Left ventricle myocardium inferior (tissue), 1 donor: ENCODE measurements around the gene TRIM61. TPM values are rescaled to one million over a fixed set of nuclear protein-coding genes. Genes with fewer than 3 reads are reported as not detected.
"Not testable (repeated sequence)": the region's sequence is repeated elsewhere in the genome, so short reads cannot be mapped to it uniquely, and the experiment has no call there.

Source experiments
- DNase-seq: peaks from one replicate; pipeline ENCODE4 v3.0.0-alpha.2; 2020
- H3K27ac ChIP-seq: fragments of 200-600 bp; replicated peaks from 2 replicates; pipeline ENCODE4 v1.8.0; 2021
- H3K27me3 ChIP-seq: fragments of 200-600 bp; 2 replicates; pipeline ENCODE4 v1.8.0; 2021; ENCODE audit warnings: low read depth
- H3K36me3 ChIP-seq: fragments of 200-600 bp; 2 replicates; pipeline ENCODE4 v1.8.0; 2021
- H3K4me1 ChIP-seq: fragments of 200-600 bp; 2 replicates; pipeline ENCODE4 v1.8.0; 2021
- H3K4me3 ChIP-seq: fragments of 200-600 bp; 2 replicates; pipeline ENCODE4 v1.8.0; 2021; ENCODE audit warnings: mild to moderate bottlenecking, moderate library complexity
- H3K9me3 ChIP-seq: fragments of 200-600 bp; replicated peaks from 2 replicates; pipeline ENCODE4 v1.8.0; 2021
- intact Hi-C: fragments of 100-400 bp; cut with micrococcal nuclease; formaldehyde crosslinking; loops from one replicate; pipeline ENCODE4 v1.11.0; 2022
- total RNA-seq: library from RNA; stranded (reverse); fragmentation: NEBNext Ultra II Directional; extraction: Animal tissue kit (Norgen Biotek cat#: 25700); gene quantifications from one replicate; pipeline ENCODE4 v1.2.1, GENCODE V29; 2021
- TF ChIP-seq, protein P1 (sequence below): fragments of 200-600 bp; IDR thresholded peaks from 2 replicates; pipeline ENCODE4 v1.8.0; 2021; ENCODE audit warnings: antibody characterized with exemption, mild to moderate bottlenecking, borderline replicate concordance
- donor health status: DM: no; HTN: yes; CAD: no; lungs with severe emphysema.

TRIM61 gene
- total RNA-seq, 1 donor from 2014 or later = 2.3 TPM

DNA sequence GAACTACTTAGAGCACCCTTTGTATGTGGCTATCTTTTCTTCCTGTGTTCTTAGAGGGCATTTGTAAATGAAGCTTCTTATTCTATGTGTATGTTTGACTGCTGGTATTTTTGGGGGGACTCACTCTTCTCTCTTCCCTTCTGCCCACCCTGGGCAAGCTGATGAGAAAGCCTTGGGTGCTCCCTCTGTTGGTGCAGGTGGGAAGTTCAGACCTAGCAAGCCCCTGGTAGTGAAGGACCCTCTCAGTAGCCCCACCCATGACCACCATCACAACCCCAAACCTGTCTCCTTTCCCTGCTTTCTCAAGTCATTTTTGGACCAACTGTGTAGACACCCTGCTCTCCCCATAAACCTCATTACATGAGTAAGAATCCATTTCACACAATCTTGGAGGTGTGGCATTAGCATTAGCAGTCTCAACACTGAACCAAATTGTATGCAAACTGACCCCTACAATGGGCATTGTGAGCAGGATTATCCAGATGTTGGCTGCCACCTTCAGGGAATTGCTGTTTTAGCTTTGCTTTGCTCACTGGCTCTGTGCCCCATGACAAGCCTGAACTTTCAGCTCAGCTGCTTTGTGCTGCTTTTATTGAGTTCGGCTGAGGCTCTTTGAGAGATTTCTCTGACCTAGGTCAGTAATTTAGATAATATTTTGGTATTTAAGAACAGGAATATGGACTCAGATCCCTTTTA is 27.9 kb downstream of the TRIM61 start:
- TF ChIP-seq, protein P1, sequence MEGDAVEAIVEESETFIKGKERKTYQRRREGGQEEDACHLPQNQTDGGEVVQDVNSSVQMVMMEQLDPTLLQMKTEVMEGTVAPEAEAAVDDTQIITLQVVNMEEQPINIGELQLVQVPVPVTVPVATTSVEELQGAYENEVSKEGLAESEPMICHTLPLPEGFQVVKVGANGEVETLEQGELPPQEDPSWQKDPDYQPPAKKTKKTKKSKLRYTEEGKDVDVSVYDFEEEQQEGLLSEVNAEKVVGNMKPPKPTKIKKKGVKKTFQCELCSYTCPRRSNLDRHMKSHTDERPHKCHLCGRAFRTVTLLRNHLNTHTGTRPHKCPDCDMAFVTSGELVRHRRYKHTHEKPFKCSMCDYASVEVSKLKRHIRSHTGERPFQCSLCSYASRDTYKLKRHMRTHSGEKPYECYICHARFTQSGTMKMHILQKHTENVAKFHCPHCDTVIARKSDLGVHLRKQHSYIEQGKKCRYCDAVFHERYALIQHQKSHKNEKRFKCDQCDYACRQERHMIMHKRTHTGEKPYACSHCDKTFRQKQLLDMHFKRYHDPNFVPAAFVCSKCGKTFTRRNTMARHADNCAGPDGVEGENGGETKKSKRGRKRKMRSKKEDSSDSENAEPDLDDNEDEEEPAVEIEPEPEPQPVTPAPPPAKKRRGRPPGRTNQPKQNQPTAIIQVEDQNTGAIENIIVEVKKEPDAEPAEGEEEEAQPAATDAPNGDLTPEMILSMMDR = no peak
- intact Hi-C loops = no loop called here
- H3K4me3 ChIP-seq = no peak overlapping the region
- no peak overlapping the region for H3K27ac ChIP-seq
- H3K4me1 ChIP-seq = no peaks in the 10 kb centered on the region
- H3K9me3 ChIP-seq = no peaks in the 10 kb centered on the region
- DNase-seq = no peak
- H3K27me3 ChIP-seq = peaks cover 85% of the 10 kb centered on the region
- H3K36me3 ChIP-seq = no peaks in the 10 kb centered on the region

DNA sequence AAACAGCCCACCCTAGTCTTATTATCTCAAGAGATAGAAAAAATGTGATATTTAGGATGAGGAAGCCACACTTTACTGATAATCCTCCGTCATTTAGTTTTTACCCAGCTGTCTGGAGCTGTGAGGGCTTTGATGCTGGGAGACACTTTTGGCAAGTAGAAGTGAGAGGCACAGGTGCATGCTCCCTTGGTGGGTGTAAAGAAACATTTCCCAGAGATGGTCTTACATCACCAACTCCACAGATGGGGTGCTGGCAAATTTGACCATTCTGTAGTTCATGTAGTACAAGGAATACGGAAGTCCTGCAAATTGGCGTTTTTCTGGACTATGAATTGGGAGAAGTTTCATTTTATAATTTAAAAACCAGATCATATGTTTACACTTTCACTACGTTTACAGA is 28.5 kb downstream of the TRIM61 start:
- no peak overlapping the region for H3K4me3 ChIP-seq
- H3K4me1 ChIP-seq = no peaks in the 10 kb centered on the region
- H3K9me3 ChIP-seq = no peaks in the 10 kb centered on the region
- no peak for DNase-seq
- TF ChIP-seq, protein P1 = no peak
- intact Hi-C loops = no loop called here
- no peak overlapping the region for H3K27ac ChIP-seq
- peaks cover 87% of the 10 kb centered on the region for H3K27me3 ChIP-seq
- no peaks in the 10 kb centered on the region for H3K36me3 ChIP-seq

DNA sequence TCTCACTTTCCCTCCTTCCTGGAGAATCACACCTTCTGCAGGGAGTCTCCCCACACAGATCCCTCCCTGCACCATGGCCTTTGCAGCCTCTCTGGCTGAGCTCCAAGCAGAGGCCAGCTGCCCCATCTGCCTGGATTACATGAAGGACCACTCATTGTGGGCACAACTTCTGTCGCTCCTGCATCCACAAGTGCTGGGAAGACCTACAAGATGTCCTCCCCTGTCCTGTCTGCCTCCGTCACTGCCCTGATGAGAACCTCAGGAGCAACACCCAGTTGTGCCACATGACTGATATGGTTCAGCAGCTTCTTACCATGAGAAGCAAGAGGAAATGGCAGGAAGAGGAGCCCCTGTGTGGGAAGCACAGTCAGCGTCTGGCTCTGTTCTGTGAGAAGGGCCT is 29.5 kb downstream of the TRIM61 start:
- H3K9me3 ChIP-seq, H3K4me3 ChIP-seq, H3K36me3 ChIP-seq, H3K27ac ChIP-seq, DNase-seq, intact Hi-C loops, H3K4me1 ChIP-seq: not testable (repeated sequence)
- peaks cover 87% of the 10 kb centered on the region for H3K27me3 ChIP-seq

DNA sequence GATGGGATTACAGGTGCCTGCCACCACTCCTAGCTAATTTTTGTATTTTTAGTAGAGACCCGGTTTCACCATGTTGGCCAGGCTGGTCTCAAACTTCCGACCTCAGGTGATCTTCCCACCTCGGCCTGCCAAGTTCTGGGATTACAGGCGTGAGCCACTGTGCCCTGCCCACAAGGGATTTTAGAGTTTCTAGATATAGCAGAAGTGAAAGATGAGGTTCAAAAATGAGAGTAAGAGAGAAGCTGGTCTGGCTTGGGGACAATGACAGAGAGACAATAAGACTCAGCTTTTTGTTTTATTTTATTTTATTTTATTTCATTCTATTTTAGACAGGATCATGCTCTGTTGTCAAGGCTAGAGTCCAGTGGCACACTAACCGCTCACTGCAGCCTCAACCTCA is 30.6 kb downstream of the TRIM61 start:
- Histone ChIP-seq H3K27me3 (peaks cover 85% of the 10 kb centered on the region), H3K4me1 (no peaks in the 10 kb centered on the region), H3K27ac (no peak overlapping the region), H3K36me3 (no peaks in the 10 kb centered on the region), H3K9me3 (no peaks in the 10 kb centered on the region), H3K4me3 (no peak overlapping the region)
- no peak for DNase-seq
- intact Hi-C loops = no loop called here
- TF ChIP-seq, protein P1 = no peak

DNA sequence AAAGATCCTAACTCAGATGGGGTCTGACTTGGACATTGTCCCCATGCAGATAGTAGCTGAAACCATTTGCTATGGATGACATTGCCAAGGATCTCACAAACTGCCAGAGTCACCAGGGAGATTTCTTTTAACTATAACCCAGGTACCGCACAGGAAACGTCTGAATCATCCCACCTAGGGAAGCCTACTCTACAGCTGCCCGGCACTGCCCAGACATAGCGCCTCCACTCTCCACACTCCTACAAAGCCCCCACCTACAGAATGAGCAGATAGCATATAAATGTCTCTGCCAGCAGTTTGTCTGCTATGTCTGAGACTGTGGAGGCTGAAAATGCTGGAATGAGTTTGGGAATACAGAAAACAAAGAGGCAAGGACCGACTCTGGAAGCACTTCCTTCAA is 32.3 kb downstream of the TRIM61 start:
- no peak for DNase-seq
- TF ChIP-seq, protein P1 = no peak
- Histone ChIP-seq H3K27ac (no peak overlapping the region), H3K4me1 (no peaks in the 10 kb centered on the region), H3K36me3 (no peaks in the 10 kb centered on the region), H3K27me3 (peaks cover 88% of the 10 kb centered on the region), H3K4me3 (no peak overlapping the region), H3K9me3 (no peaks in the 10 kb centered on the region)
- intact Hi-C loops = no loop called here

DNA sequence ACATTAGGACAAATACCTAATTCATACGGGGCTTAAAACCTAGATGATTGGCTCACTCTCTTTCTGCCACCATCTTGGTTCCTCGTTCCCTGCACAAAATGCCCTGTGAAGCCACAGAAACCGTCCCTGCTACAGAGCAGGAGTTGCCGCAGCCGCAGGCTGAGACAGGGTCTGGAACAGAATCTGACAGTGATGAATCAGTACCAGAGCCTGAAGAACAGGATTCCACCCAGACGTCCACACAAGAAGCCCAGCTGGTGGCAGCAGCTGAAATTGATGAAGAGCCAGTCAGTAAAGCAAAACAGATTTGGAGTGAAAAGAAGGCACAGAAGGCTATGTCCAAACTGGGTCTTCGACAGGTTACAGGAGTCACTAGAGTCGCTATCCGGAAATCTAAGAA is 34.3 kb downstream of the TRIM61 start:
- no peaks in the 10 kb centered on the region for H3K36me3 ChIP-seq
- H3K27me3 ChIP-seq = peaks cover 87% of the 10 kb centered on the region
- no peak overlapping the region for H3K4me3 ChIP-seq
- no peak for DNase-seq
- no peaks in the 10 kb centered on the region for H3K4me1 ChIP-seq
- no peaks in the 10 kb centered on the region for H3K9me3 ChIP-seq
- no peak overlapping the region for H3K27ac ChIP-seq
- TF ChIP-seq, protein P1 = no peak
- intact Hi-C loops = no loop called here
